Activated CD8-positive, alpha-beta T cell treated with anti-CD3 and anti-CD28 coated beads for 36 hours (primary cell): ENCODE measurements around the gene MDC1. TPM values are rescaled to one million over a fixed set of nuclear protein-coding genes. Genes with fewer than 3 reads are reported as not detected.

Experiments
- ATAC-seq: fragments of 200-7000 bp; cut with Tn5 transposase; one replicate; pipeline ENCODE4 v1.10.0; 2021; ENCODE audit warnings: mild to moderate bottlenecking, moderate library complexity
- CTCF ChIA-PET: fragments of 350-600 bp; sonication (Branson Sonifier 250); formaldehyde crosslinking; loops from one replicate; lab custom pipeline; 2021; ENCODE audit warnings: antibody characterized with exemption; lab: Charles Lee
- POLR2A ChIA-PET: fragments of 350-600 bp; sonication (Branson Sonifier 250); formaldehyde crosslinking; loops from one replicate; lab custom pipeline; 2021; ENCODE audit warnings: antibody characterized with exemption; lab: Charles Lee
- DNase-seq: peaks from one replicate; pipeline ENCODE4 v3.0.0-alpha.2; 2020
- H3K27ac Mint-ChIP-seq: one replicate; pipeline ENCODE4 v1.8.0; 2021; ENCODE audit warnings: mild to moderate bottlenecking, mixed read lengths
- H3K27me3 Mint-ChIP-seq: one replicate; pipeline ENCODE4 v1.8.0; 2021; ENCODE audit warnings: mixed read lengths
- H3K36me3 Mint-ChIP-seq: one replicate; pipeline ENCODE4 v1.8.0; 2021; ENCODE audit warnings: low read depth, mixed read lengths
- H3K4me1 Mint-ChIP-seq: one replicate; pipeline ENCODE4 v1.8.0; 2021; ENCODE audit warnings: low read depth, mixed read lengths
- H3K4me3 Mint-ChIP-seq: one replicate; pipeline ENCODE4 v1.8.0; 2021; ENCODE audit warnings: mild to moderate bottlenecking, moderate library complexity, mixed read lengths
- H3K9me3 Mint-ChIP-seq: one replicate; pipeline ENCODE4 v1.8.0; 2021; ENCODE audit warnings: mixed read lengths
- CTCF ChIP-seq: fragments of 200-600 bp; IDR thresholded peaks from one replicate; pipeline ENCODE4 v1.8.0; 2022; ENCODE audit warnings: antibody characterized with exemption, mild to moderate bottlenecking
- intact Hi-C: fragments of 100-400 bp; cut with micrococcal nuclease; formaldehyde crosslinking; loops from one replicate; pipeline ENCODE4 v1.10.0; 2022
- total RNA-seq, 2 experiments: library from RNA; stranded (reverse); gene quantifications; one replicate each; pipeline ENCODE4 v1.2.3, GENCODE V29; 2021

MDC1 gene
- total RNA-seq, 2 experiments from 2014 or later = 80.4 to 90.7 TPM

- TF ChIP-seq CTCF = no peak
- Mint-ChIP-seq H3K4me3 (no peak overlapping the region), H3K36me3 (peaks cover 7% of the 10 kb centered on the region), H3K4me1 (peaks cover 4% of the 10 kb centered on the region), H3K9me3 (no peaks in the 10 kb centered on the region), H3K27me3 (no peaks in the 10 kb centered on the region), H3K27ac (no peak overlapping the region)
- ATAC-seq (no peak), DNase-seq (no peak)
- ChIA-PET POLR2A (interaction anchor here (3.0 kb wide), 1 partner anchor 9 kb away, joined by 15 read pairs; the partner anchor contains the start of gene PPP1R18), CTCF (interaction anchor here (0.9 kb wide), 1 partner anchor 26 kb away, joined by 3 read pairs; no protein-coding TSS in a partner anchor)
- intact Hi-C loops = no loop called here
These were observed 20.6 kb downstream of the MDC1 start for GRCh38 chr6:30696432-30696831.

- POLR2A ChIA-PET = interaction anchor here (0.6 to 7.4 kb wide), 8 partner anchors 10 to 192 kb away, joined by 3 to 86 read pairs (median 3); partner anchors contain the start of genes MDC1 and TUBB
These were observed 25.8 kb downstream of the MDC1 start for GRCh38 chr6:30691208-30691847.

GRCh38 chr6:30690403-30691207 lies 26.5 kb downstream of the MDC1 start, which contains the start of gene NRM:
TSS of gene NRM (minus strand) at chr6:30690984. CDS start at chr6:30690974, 10 bp downstream.
- Mint-ChIP-seq H3K36me3 (peaks cover 24% of the 10 kb centered on the region), H3K27ac (peak within 1 kb of the TSS; percentile 72), H3K4me3 (peak within 1 kb of the TSS; percentile 88), H3K27me3 (no peaks in the 10 kb centered on the region), H3K4me1 (peaks cover 38% of the 10 kb centered on the region), H3K9me3 (no peaks in the 10 kb centered on the region)
- DNase-seq = peak; percentile 80
- intact Hi-C loops = no loop called here
- TF ChIP-seq CTCF = no peak
- CTCF ChIA-PET = interaction anchor here (0.6 to 6.6 kb wide), 4 partner anchors 12 to 64 kb away, joined by 3 to 51 read pairs (median 16); partner anchors contain the start of genes ATAT1 and TUBB
- ATAC-seq = peak; percentile 41
- POLR2A ChIA-PET = interaction anchor here (0.8 to 7.4 kb wide), 7 partner anchors 9 to 73 kb away, joined by 3 to 86 read pairs (median 4); partner anchors contain the start of genes MDC1, MRPS18B and TUBB

More at GRCh38 chr6:30691208-30691847, 25.8 kb downstream of the MDC1 start:
- no peaks in the 10 kb centered on the region for H3K9me3 Mint-ChIP-seq
- DNase-seq (no peak), ATAC-seq (no peak)
- TF ChIP-seq CTCF = no peak
- CTCF ChIA-PET = interaction anchor here (1.2 to 6.6 kb wide), 3 partner anchors 12 to 39 kb away, joined by 5 to 51 read pairs (median 26); partner anchors contain the start of gene TUBB
- no peaks in the 10 kb centered on the region for H3K27me3 Mint-ChIP-seq
- peak overlapping the region; percentile 88 for H3K4me3 Mint-ChIP-seq
- intact Hi-C loops = no loop called here
- peak overlapping the region; percentile 72 for H3K27ac Mint-ChIP-seq
- H3K36me3 Mint-ChIP-seq = peaks cover 17% of the 10 kb centered on the region
- peaks cover 38% of the 10 kb centered on the region for H3K4me1 Mint-ChIP-seq

- H3K4me3 Mint-ChIP-seq = peak overlapping the region; percentile 88
- peaks cover 31% of the 10 kb centered on the region for H3K36me3 Mint-ChIP-seq
- ChIA-PET POLR2A (interaction anchor here (0.8 to 7.4 kb wide), 5 partner anchors 11 to 72 kb away, joined by 3 to 86 read pairs (median 5); partner anchors contain the start of genes MDC1, MRPS18B and TUBB), CTCF (interaction anchor here (0.6 to 6.6 kb wide), 3 partner anchors 11 to 63 kb away, joined by 3 to 51 read pairs (median 26); partner anchors contain the start of genes ATAT1 and TUBB)
- H3K4me1 Mint-ChIP-seq = peaks cover 38% of the 10 kb centered on the region
- intact Hi-C loops = no loop called here
- ATAC-seq (no peak), DNase-seq (no peak)
- TF ChIP-seq CTCF = no peak
- peak overlapping the region; percentile 72 for H3K27ac Mint-ChIP-seq
- no peaks in the 10 kb centered on the region for H3K9me3 Mint-ChIP-seq
- no peaks in the 10 kb centered on the region for H3K27me3 Mint-ChIP-seq
These were observed 27.1 kb downstream of the MDC1 start for GRCh38 chr6:30689985-30690384.
